Measurements from ENCODE around the gene ASB10.

DNA sequence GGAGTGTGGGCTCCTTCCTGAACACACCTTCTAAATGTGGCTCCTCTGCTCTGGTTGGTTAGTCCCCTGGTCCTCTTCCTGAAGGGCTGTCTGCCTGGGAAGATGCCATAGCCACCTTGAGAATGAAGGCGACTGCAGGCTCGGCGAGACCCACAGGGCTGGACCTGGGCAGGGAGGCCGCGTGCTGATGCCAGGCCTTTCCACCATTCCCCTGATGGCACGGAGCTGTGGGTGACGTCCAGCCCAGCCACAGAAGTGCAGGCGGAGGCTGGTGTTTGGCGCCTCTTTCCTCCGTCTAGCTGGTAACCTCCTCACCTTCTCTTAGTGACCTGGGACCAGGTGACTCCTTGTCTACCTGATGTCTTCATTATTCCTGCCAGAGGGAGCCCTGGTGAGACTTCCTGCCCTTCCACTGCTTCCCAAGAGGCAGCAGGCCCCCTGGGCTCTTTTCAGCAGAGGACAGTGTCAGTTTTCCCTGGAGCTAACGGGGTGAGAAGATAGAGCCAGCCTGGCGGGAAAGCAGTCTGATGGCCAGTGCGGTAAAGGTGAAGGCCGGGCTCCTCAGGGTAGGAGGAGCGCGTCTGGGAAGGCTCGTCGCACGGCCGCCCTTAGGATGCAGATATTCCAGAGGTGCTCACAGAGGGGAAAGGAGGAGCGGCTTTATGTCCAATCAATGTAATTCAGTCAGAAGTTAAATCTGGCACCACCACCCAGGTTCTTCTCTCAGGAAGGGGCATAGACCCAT lies 54.4 kb downstream of the ASB10 start:
- TF ChIP-seq CTCF (IDR thresholded peaks at IDR 0.05) (no peak), POLR2AphosphoS5 (IDR thresholded peaks at IDR 0.05; ENCODE audit: low read depth, low read length) (no peak), TCF7L2 (IDR thresholded peaks at IDR 0.05; ENCODE audit: low read depth, low read length) (no peak), SIN3A (IDR thresholded peaks at IDR 0.05; ENCODE audit: borderline replicate concordance, insufficient read depth, low read depth, low read length) (no peak)
- TF ChIP-seq, protein P1, sequence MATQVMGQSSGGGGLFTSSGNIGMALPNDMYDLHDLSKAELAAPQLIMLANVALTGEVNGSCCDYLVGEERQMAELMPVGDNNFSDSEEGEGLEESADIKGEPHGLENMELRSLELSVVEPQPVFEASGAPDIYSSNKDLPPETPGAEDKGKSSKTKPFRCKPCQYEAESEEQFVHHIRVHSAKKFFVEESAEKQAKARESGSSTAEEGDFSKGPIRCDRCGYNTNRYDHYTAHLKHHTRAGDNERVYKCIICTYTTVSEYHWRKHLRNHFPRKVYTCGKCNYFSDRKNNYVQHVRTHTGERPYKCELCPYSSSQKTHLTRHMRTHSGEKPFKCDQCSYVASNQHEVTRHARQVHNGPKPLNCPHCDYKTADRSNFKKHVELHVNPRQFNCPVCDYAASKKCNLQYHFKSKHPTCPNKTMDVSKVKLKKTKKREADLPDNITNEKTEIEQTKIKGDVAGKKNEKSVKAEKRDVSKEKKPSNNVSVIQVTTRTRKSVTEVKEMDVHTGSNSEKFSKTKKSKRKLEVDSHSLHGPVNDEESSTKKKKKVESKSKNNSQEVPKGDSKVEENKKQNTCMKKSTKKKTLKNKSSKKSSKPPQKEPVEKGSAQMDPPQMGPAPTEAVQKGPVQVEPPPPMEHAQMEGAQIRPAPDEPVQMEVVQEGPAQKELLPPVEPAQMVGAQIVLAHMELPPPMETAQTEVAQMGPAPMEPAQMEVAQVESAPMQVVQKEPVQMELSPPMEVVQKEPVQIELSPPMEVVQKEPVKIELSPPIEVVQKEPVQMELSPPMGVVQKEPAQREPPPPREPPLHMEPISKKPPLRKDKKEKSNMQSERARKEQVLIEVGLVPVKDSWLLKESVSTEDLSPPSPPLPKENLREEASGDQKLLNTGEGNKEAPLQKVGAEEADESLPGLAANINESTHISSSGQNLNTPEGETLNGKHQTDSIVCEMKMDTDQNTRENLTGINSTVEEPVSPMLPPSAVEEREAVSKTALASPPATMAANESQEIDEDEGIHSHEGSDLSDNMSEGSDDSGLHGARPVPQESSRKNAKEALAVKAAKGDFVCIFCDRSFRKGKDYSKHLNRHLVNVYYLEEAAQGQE (IDR thresholded peaks at IDR 0.05; ENCODE audit: insufficient read depth in 1 of 2, low read depth in 2 of 2, low read length in 1 of 2): no peak

Data from Panc1 (cell line).